HepG2 (cell line): Measurements from ENCODE around the gene RBBP6. TPM values are rescaled to one million over a fixed set of nuclear protein-coding genes. Genes with fewer than 3 reads are reported as not detected.

Source experiments
- ATAC-seq: fragments of 200-7000 bp; cut with Tn5 transposase; 3 replicates; pipeline ENCODE4 v1.9.1; 2020; ENCODE audit warnings: mild to moderate bottlenecking, moderate library complexity
- BruUV-seq: library from RNA; stranded (reverse); fragments of 400-500 nt; replicated peaks from 2 replicates; lab custom pipeline; 2021; lab: Mats Ljungman, UMichigan
- CTCF ChIA-PET: fragments of 300-600 bp; formaldehyde crosslinking; extraction: SDS; loops from one replicate; lab custom pipeline; 2021; ENCODE audit warnings: low total read pairs, inconsistent platforms, low intra/inter-chr PET ratio; lab: Yijun Ruan, JAX
- POLR2A ChIA-PET: fragments of 350-600 bp; sonication (Branson Sonifier 250); formaldehyde crosslinking; loops from one replicate; lab custom pipeline; 2020; ENCODE audit warnings: antibody characterized with exemption, inconsistent platforms; lab: Yijun Ruan, JAX
- DNase-seq: peaks from one replicate; pipeline ENCODE4 v3.0.0-alpha.2; 2015; ENCODE audit warnings: low spot score
- FAIRE-seq: peaks from 3 replicates; lab custom pipeline; 2011; peaks lifted over from hg19 to GRCh38; lab: Jason Lieb, UNC
- H2AFZ ChIP-seq: one replicate; pipeline ENCODE4 v1.6.1; 2011; ENCODE audit warnings: low read length, inconsistent platforms
- H3K27ac ChIP-seq: fragments of 300-600 bp; 3 replicates; pipeline ENCODE4 v1.8.0; 2011; ENCODE audit warnings: mixed run types, mild to moderate bottlenecking, mixed read lengths, low read length, inconsistent platforms; ENCODE audit not compliant: insufficient read depth; ENCODE audit errors: extremely low read length
- H3K27me3 ChIP-seq, 2 experiments: fragments of 200-600 bp in 1 of 2; 2 replicates in 1 of 2; 3 replicates in 1 of 2; pipeline versions ENCODE4 v1.6.0 to v1.8.0; 2011; ENCODE audit warnings: low read length in 2 of 2, mild to moderate bottlenecking in 2 of 2, moderate library complexity in 2 of 2, inconsistent platforms in 1 of 2; ENCODE audit not compliant: insufficient read depth in 2 of 2, control insufficient read depth in 1 of 2
- H3K36me3 ChIP-seq, 2 experiments: fragments of 200-600 bp in 1 of 2; replicated peaks in 1 of 2; 2 replicates in 1 of 2; 3 replicates in 1 of 2; pipeline versions ENCODE4 v1.5.1 to v1.8.0; 2011; ENCODE audit warnings: low read length in 2 of 2, inconsistent platforms in 1 of 2; ENCODE audit not compliant: insufficient read depth in 2 of 2, control insufficient read depth in 1 of 2
- H3K4me1 ChIP-seq: 2 replicates; pipeline ENCODE4 v1.5.1; 2012; ENCODE audit warnings: low read length, inconsistent platforms; ENCODE audit not compliant: insufficient read depth
- H3K4me2 ChIP-seq: 2 replicates; pipeline ENCODE4 v1.6.0; 2011; ENCODE audit warnings: low read depth, low read length, inconsistent platforms
- H3K4me3 ChIP-seq, 3 experiments: fragments of 200-600 bp in 1 of 3; sonication (generic), shearing (Covaris generic) in 1 of 3; replicated peaks in 1 of 3; 2 replicates each; pipeline ENCODE4 v1.5.1; 2011 to 2016; ENCODE audit warnings: low read length in 3 of 3, inconsistent platforms in 2 of 3, low read depth in 2 of 3, mild to moderate bottlenecking in 2 of 3, control low read depth in 1 of 3, mixed read lengths in 1 of 3; ENCODE audit not compliant: insufficient read depth in 1 of 3
- H3K79me2 ChIP-seq: one replicate; pipeline ENCODE4 v1.6.1; 2011; ENCODE audit warnings: low read length, inconsistent platforms; ENCODE audit not compliant: insufficient read depth
- H3K9ac ChIP-seq: 2 replicates; pipeline ENCODE4 v1.6.0; 2011; ENCODE audit warnings: mild to moderate bottlenecking, low read depth, low read length, inconsistent platforms; ENCODE audit not compliant: insufficient read depth
- H3K9me3 ChIP-seq: 2 replicates; pipeline ENCODE4 v1.5.1; 2012; ENCODE audit warnings: mild to moderate bottlenecking, low read length
- H4K20me1 ChIP-seq: 2 replicates; pipeline ENCODE4 v1.6.0; 2011; ENCODE audit warnings: inconsistent platforms, mild to moderate bottlenecking, low read length, moderate library complexity; ENCODE audit not compliant: insufficient read depth
- CEBPB ChIP-seq: IDR thresholded peaks from 2 replicates; pipeline ENCODE4 v1.6.1; 2011; ENCODE audit warnings: low read depth, low read length, improper control_type of control experiment, borderline replicate concordance
- DR1 ChIP-seq: sonication (generic); formaldehyde crosslinking; IDR thresholded peaks from 2 replicates; pipeline ENCODE4 v1.8.0; 2021; ENCODE audit warnings: mild to moderate bottlenecking, missing genetic modification reagents, inconsistent platforms
- EED ChIP-seq: sonication (generic); formaldehyde crosslinking; IDR thresholded peaks from 2 replicates; pipeline ENCODE4 v1.5.0; 2020; ENCODE audit warnings: mild to moderate bottlenecking, missing genetic modification reagents
- FOSL1 ChIP-seq: sonication (generic); formaldehyde crosslinking; IDR thresholded peaks from 2 replicates; pipeline ENCODE4 v1.9.0; 2021; ENCODE audit warnings: missing genetic modification reagents, borderline replicate concordance
- HCFC1 ChIP-seq: fragments of 150-350 bp; IDR thresholded peaks from 2 replicates; pipeline ENCODE4 v1.6.1; 2014; ENCODE audit warnings: low read depth, low read length
- IRF2 ChIP-seq: IDR thresholded peaks from 2 replicates; pipeline ENCODE4 v1.6.1; 2018; ENCODE audit warnings: missing genetic modification reagents, missing compliant biosample characterization
- MAFF ChIP-seq: IDR thresholded peaks from 2 replicates; pipeline ENCODE4 v1.6.1; 2011; ENCODE audit warnings: low read depth, low read length, improper control_type of control experiment
- SCMH1 ChIP-seq: sonication (generic); formaldehyde crosslinking; IDR thresholded peaks from 2 replicates; pipeline ENCODE4 v1.9.0; 2021; ENCODE audit warnings: missing genetic modification reagents, mild to moderate bottlenecking, borderline replicate concordance
- SOX13 ChIP-seq, 3 experiments: fragments of 450-650 bp in 1 of 3; sonication (generic) in 1 of 3; formaldehyde crosslinking in 1 of 3; IDR thresholded peaks in 2 of 3; conservative IDR thresholded peaks in 1 of 3; 2 replicates each; pipeline versions ENCODE4 v1.5.0 to v1.6.1; 2016 to 2020; ENCODE audit warnings: antibody characterized with exemption in 1 of 3, mild to moderate bottlenecking in 1 of 3, missing compliant biosample characterization in 1 of 3, missing genetic modification reagents in 1 of 3, moderate library complexity in 1 of 3
- ZNF180 ChIP-seq: sonication (generic); formaldehyde crosslinking; IDR thresholded peaks from 2 replicates; pipeline ENCODE4 v1.4.0; 2020; ENCODE audit warnings: low read depth, missing genetic modification reagents, borderline replicate concordance
- ZNF703 ChIP-seq: sonication (generic); formaldehyde crosslinking; IDR thresholded peaks from 2 replicates; pipeline ENCODE4 v1.5.1; 2020; ENCODE audit warnings: missing genetic modification reagents, mild to moderate bottlenecking, moderate library complexity, borderline replicate concordance
- ZNF761 ChIP-seq: sonication (generic); formaldehyde crosslinking; conservative IDR thresholded peaks from 2 replicates; pipeline ENCODE4 v1.4.0; 2020; ENCODE audit warnings: mild to moderate bottlenecking, missing genetic modification reagents
- ZNF768 ChIP-seq: sonication (generic); formaldehyde crosslinking; IDR thresholded peaks from 2 replicates; pipeline ENCODE4 v1.4.0; 2020; ENCODE audit warnings: missing genetic modification reagents
- ZNF788 ChIP-seq: sonication (generic); formaldehyde crosslinking; IDR thresholded peaks from 2 replicates; pipeline ENCODE4 v1.5.0; 2020; ENCODE audit warnings: mild to moderate bottlenecking, missing genetic modification reagents, borderline replicate concordance
- in situ Hi-C: cut with HindIII; loops from 2 replicates; pipeline ENCODE4 v1.10.0; 2017; ENCODE audit warnings: low pct_unique_long_range_greater_than_20kb; ENCODE audit not compliant: extremely low pct_ligation_motif_present
- intact Hi-C: fragments of 100-400 bp; cut with micrococcal nuclease; formaldehyde crosslinking; loops from one replicate; pipeline ENCODE4 v1.10.0; 2022; ENCODE audit not compliant: unreplicated experiment
- polyA plus RNA-seq, 8 experiments: library from polyadenylated mRNA; depleted of rRNA in 3 of 8; stranded (reverse) in 7 of 8; unstranded in 1 of 8; fragments of >200 nt; fragmentation: Illumina TruSeq in 4 of 8; extraction: Trizol in 4 of 8; gene quantifications; 2 replicates each; pipeline versions ENCODE4 v1.2.1 to v1.2.3, GENCODE V29; 2011 to 2016; ENCODE audit warnings: low read depth in 4 of 8, missing spikeins in 1 of 8, mixed read lengths in 1 of 8; ENCODE audit not compliant: insufficient read depth in 1 of 8
- total RNA-seq, 5 experiments: library from RNA; depleted of rRNA; stranded (reverse); fragments of >200 nt; fragmentation: Illumina TruSeq; extraction: Trizol; gene quantifications; 2 replicates each; pipeline ENCODE4 v1.2.3, GENCODE V29; 2016; ENCODE audit warnings: low read depth in 1 of 5
- TF ChIP-seq, protein P1 (sequence below), 2 experiments: sonication (generic) in 1 of 2; formaldehyde crosslinking in 1 of 2; IDR thresholded peaks; 2 replicates each; pipeline versions ENCODE4 v1.6.1 to v1.9.0; 2014 to 2022; ENCODE audit warnings: antibody characterized with exemption in 1 of 2, borderline replicate concordance in 1 of 2, inconsistent platforms in 1 of 2, low read depth in 1 of 2, missing genetic modification reagents in 1 of 2
- TF ChIP-seq, protein P2 (sequence below): sonication (generic); formaldehyde crosslinking; IDR thresholded peaks from 2 replicates; pipeline ENCODE4 v1.5.1; 2020; ENCODE audit warnings: mild to moderate bottlenecking, missing genetic modification reagents, moderate library complexity

The RBBP6 gene
- total and polyA plus RNA-seq, 2 of the 13 experiments (the other 11 are each of a cell fraction or from before 2014, with no cell fraction given): 37.1 to 70.9 TPM

GRCh38 chr16:24531166-24531565 is 8.2 kb upstream of the RBBP6 start (continued):
- TF ChIP-seq, protein P1, sequence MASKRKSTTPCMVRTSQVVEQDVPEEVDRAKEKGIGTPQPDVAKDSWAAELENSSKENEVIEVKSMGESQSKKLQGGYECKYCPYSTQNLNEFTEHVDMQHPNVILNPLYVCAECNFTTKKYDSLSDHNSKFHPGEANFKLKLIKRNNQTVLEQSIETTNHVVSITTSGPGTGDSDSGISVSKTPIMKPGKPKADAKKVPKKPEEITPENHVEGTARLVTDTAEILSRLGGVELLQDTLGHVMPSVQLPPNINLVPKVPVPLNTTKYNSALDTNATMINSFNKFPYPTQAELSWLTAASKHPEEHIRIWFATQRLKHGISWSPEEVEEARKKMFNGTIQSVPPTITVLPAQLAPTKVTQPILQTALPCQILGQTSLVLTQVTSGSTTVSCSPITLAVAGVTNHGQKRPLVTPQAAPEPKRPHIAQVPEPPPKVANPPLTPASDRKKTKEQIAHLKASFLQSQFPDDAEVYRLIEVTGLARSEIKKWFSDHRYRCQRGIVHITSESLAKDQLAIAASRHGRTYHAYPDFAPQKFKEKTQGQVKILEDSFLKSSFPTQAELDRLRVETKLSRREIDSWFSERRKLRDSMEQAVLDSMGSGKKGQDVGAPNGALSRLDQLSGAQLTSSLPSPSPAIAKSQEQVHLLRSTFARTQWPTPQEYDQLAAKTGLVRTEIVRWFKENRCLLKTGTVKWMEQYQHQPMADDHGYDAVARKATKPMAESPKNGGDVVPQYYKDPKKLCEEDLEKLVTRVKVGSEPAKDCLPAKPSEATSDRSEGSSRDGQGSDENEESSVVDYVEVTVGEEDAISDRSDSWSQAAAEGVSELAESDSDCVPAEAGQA (IDR thresholded peaks at IDR 0.05; ENCODE audit: low read depth): no peak
- TF ChIP-seq, protein P1 (CRISPR knock-in tag; IDR thresholded peaks at IDR 0.05; ENCODE audit: borderline replicate concordance): no peak

DNA sequence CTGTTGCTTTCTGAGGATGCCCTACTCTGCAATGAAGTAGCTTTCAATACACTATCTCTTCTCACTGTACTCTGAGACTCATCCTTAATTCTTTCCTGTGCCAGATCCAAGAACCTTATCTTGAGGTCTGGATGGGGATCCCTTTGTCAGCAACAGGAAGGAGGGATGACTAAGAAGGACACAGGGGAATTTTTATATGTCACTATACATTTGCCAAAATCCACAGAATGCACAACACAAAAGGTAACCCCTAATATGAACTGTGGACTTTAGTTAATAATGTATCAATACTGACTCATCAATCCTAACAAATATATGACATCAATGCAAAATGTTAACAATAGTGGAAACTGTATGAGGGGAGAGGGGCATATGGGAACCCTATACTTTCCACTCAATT is 4.7 kb upstream of the RBBP6 start:
- in situ Hi-C loops (no loop called here), intact Hi-C loops (loop anchor here (5.0 kb wide), 1 partner anchor 153 kb away; no protein-coding TSS in a partner anchor)
- ChIA-PET POLR2A (no interaction called here), CTCF (interaction anchor here (2.6 kb wide), 1 partner anchor 18 kb away, joined by 14 read pairs; no protein-coding TSS in a partner anchor)
- no peaks in the 10 kb centered on the region for H3K27me3 ChIP-seq
- no TSS peak for BruUV-seq
- H4K20me1 ChIP-seq: no peaks in the 10 kb centered on the region
- DNase-seq (peak; percentile 59), ATAC-seq (no peak), FAIRE-seq (no peak)
- no peak overlapping the region for H3K9ac ChIP-seq
- H3K27ac ChIP-seq: no peak overlapping the region
- H2AFZ ChIP-seq: no peak overlapping the region
- no peak overlapping the region for H3K4me2 ChIP-seq
- H3K36me3 ChIP-seq: no peaks in the 10 kb centered on the region
- H3K9me3 ChIP-seq: no peaks in the 10 kb centered on the region
- peaks cover 2% of the 10 kb centered on the region for H3K79me2 ChIP-seq
- H3K4me1 ChIP-seq: peaks cover 67% of the 10 kb centered on the region
- H3K4me3 ChIP-seq: no peak overlapping the region
- TF ChIP-seq ZNF788 (no peak), HCFC1 (no peak), ZNF768 (CRISPR knock-in tag) (no peak), CEBPB (no peak), IRF2 (CRISPR knock-in tag) (no peak), ZNF761 (CRISPR knock-in tag) (no peak), FOSL1 (CRISPR knock-in tag) (no peak), ZNF180 (CRISPR knock-in tag) (no peak), SOX13 (IDR thresholded peaks at IDR 0.05) (no peak), SOX13 (CRISPR knock-in tag; conservative IDR thresholded peaks at IDR 0.05 in 1 of 2, IDR thresholded peaks at IDR 0.05 in 1 of 2) (peak in 1 of 2 experiments; percentile 28; a peak in 1 of 4 replicates), SCMH1 (no peak), EED (CRISPR knock-in tag) (no peak), ZNF703 (CRISPR knock-in tag) (no peak), DR1 (CRISPR knock-in tag) (no peak), MAFF (peak; percentile 65)
- TF ChIP-seq, protein P2, sequence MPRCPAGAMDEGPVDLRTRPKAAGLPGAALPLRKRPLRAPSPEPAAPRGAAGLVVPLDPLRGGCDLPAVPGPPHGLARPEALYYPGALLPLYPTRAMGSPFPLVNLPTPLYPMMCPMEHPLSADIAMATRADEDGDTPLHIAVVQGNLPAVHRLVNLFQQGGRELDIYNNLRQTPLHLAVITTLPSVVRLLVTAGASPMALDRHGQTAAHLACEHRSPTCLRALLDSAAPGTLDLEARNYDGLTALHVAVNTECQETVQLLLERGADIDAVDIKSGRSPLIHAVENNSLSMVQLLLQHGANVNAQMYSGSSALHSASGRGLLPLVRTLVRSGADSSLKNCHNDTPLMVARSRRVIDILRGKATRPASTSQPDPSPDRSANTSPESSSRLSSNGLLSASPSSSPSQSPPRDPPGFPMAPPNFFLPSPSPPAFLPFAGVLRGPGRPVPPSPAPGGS (CRISPR knock-in tag): no peak
